Upper lobe of right lung (tissue), 1 donor: ENCODE results near the gene ADCK2. TPM values are rescaled to one million over a fixed set of nuclear protein-coding genes. Genes with fewer than 3 reads are reported as not detected.
"Not testable (repeated sequence)": the region's sequence is repeated elsewhere in the genome, so short reads cannot be mapped to it uniquely, and the experiment has no call there.

Experiments used
- ATAC-seq: fragments of 200-7000 bp; cut with Tn5 transposase; one replicate; pipeline ENCODE4 v1.9.1; 2020; ENCODE audit warnings: mild to moderate bottlenecking, moderate library complexity
- DNase-seq: peaks from one replicate; pipeline ENCODE4 v3.0.0-alpha.2; 2020
- H3K27ac ChIP-seq: fragments of 200-600 bp; one replicate; pipeline ENCODE4 v1.8.0; 2022
- H3K27me3 ChIP-seq: fragments of 200-600 bp; one replicate; pipeline ENCODE4 v1.8.0; 2022; ENCODE audit warnings: mild to moderate bottlenecking
- H3K36me3 ChIP-seq: fragments of 200-600 bp; one replicate; pipeline ENCODE4 v1.8.0; 2022
- H3K4me1 ChIP-seq: fragments of 200-600 bp; one replicate; pipeline ENCODE4 v1.8.0; 2022
- H3K4me3 ChIP-seq: fragments of 200-600 bp; one replicate; pipeline ENCODE4 v1.8.0; 2022; ENCODE audit warnings: mild to moderate bottlenecking
- H3K9me3 ChIP-seq: fragments of 200-600 bp; one replicate; pipeline ENCODE4 v1.8.0; 2022
- CTCF ChIP-seq: fragments of 200-600 bp; IDR thresholded peaks from one replicate; pipeline ENCODE4 v1.8.0; 2022; ENCODE audit warnings: antibody characterized with exemption
- intact Hi-C: fragments of 100-400 bp; cut with DNase I; formaldehyde crosslinking; loops from one replicate; pipeline ENCODE4 v1.11.0; 2022
- total RNA-seq: library from RNA; stranded (reverse); fragmentation: NEBNext Ultra II Directional; extraction: Animal tissue kit (Norgen Biotek cat#: 25700); gene quantifications from one replicate; pipeline ENCODE4 v1.2.1, GENCODE V29; 2021
- donor health status: DM: no; HTN: yes; CAD: no; lungs with severe emphysema.

ADCK2 gene
- total RNA-seq, 1 donor from 2014 or later = 18.2 TPM

- no peaks in the 10 kb centered on the region for H3K27me3 ChIP-seq
- H3K9me3 ChIP-seq = no peaks in the 10 kb centered on the region
- no peak overlapping the region for H3K4me3 ChIP-seq
- no peak for DNase-seq
- no peak for TF ChIP-seq CTCF
- intact Hi-C loops = no loop called here
- H3K36me3 ChIP-seq = peaks cover 14% of the 10 kb centered on the region
- no peak overlapping the region for H3K27ac ChIP-seq
- no peak for ATAC-seq
- no peaks in the 10 kb centered on the region for H3K4me1 ChIP-seq
These were observed 53.5 kb downstream of the ADCK2 start for GRCh38 chr7:140726281-140726680.

GRCh38 chr7:140732416-140732815 lies 59.7 kb downstream of the ADCK2 start:
- intact Hi-C loops = no loop called here
- H3K4me1 ChIP-seq = no peaks in the 10 kb centered on the region
- TF ChIP-seq CTCF = no peak
- no peak overlapping the region for H3K4me3 ChIP-seq
- no peak overlapping the region for H3K27ac ChIP-seq
- ATAC-seq (no peak), DNase-seq (no peak)
- H3K27me3 ChIP-seq = no peaks in the 10 kb centered on the region
- peaks cover 6% of the 10 kb centered on the region for H3K36me3 ChIP-seq
- H3K9me3 ChIP-seq = no peaks in the 10 kb centered on the region

GRCh38 chr7:140734096-140734495 lies 61.4 kb downstream of the ADCK2 start:
- no peak for ATAC-seq
- H3K36me3 ChIP-seq = peaks cover 20% of the 10 kb centered on the region
- intact Hi-C loops = no loop called here

GRCh38 chr7:140734729-140735128 lies 62.0 kb downstream of the ADCK2 start:
- H3K27ac ChIP-seq = no peak overlapping the region
- intact Hi-C loops = no loop called here
- no peak for TF ChIP-seq CTCF
- no peaks in the 10 kb centered on the region for H3K9me3 ChIP-seq
- DNase-seq (no peak), ATAC-seq (no peak)
- peaks cover 26% of the 10 kb centered on the region for H3K36me3 ChIP-seq
- no peaks in the 10 kb centered on the region for H3K4me1 ChIP-seq
- no peaks in the 10 kb centered on the region for H3K27me3 ChIP-seq
- no peak overlapping the region for H3K4me3 ChIP-seq

More at GRCh38 chr7:140734096-140734495, 61.4 kb downstream of the ADCK2 start:
- no peaks in the 10 kb centered on the region for H3K27me3 ChIP-seq
- no peak overlapping the region for H3K27ac ChIP-seq
- no peak for TF ChIP-seq CTCF
- no peak overlapping the region for H3K4me3 ChIP-seq
- no peaks in the 10 kb centered on the region for H3K9me3 ChIP-seq
- no peak for DNase-seq
- no peaks in the 10 kb centered on the region for H3K4me1 ChIP-seq

- DNase-seq = no peak
- H3K4me1 ChIP-seq = no peaks in the 10 kb centered on the region
These were observed 65.5 kb downstream of the ADCK2 start for GRCh38 chr7:140738280-140738679.

GRCh38 chr7:140743255-140743654 lies 70.5 kb downstream of the ADCK2 start:
- ATAC-seq, H3K4me3 ChIP-seq, H3K4me1 ChIP-seq, DNase-seq, H3K27ac ChIP-seq, H3K9me3 ChIP-seq, intact Hi-C loops, H3K27me3 ChIP-seq: not testable (repeated sequence)
- H3K36me3 ChIP-seq = peaks cover 38% of the 10 kb centered on the region

More at GRCh38 chr7:140738280-140738679, 65.5 kb downstream of the ADCK2 start:
- peaks cover 21% of the 10 kb centered on the region for H3K36me3 ChIP-seq
- H3K9me3 ChIP-seq = no peaks in the 10 kb centered on the region
- H3K4me3 ChIP-seq = no peak overlapping the region
- no peak overlapping the region for H3K27ac ChIP-seq
- ATAC-seq = no peak
- H3K27me3 ChIP-seq = no peaks in the 10 kb centered on the region
- intact Hi-C loops = no loop called here
- no peak for TF ChIP-seq CTCF
